Neural cell (in vitro differentiated cells): ENCODE measurements around the gene ARFGAP1. TPM values are rescaled to one million over a fixed set of nuclear protein-coding genes. Genes with fewer than 3 reads are reported as not detected.

ENCODE experiments used
- H2AFZ ChIP-seq: fragments of 200-600, 300-800 bp; sonication (generic), shearing (Covaris generic); 2 replicates; pipeline ENCODE4 v1.6.0; 2014; ENCODE audit warnings: low read depth, mild to moderate bottlenecking, antibody characterized with exemption, low read length, moderate library complexity
- H3F3A ChIP-seq: fragments of 200-600 bp; shearing (Covaris generic); 2 replicates; pipeline ENCODE4 v1.6.1; 2016; ENCODE audit warnings: mild to moderate bottlenecking, moderate library complexity, mixed read lengths, antibody characterized with exemption, low read length; ENCODE audit not compliant: insufficient read depth, poor library complexity, severe bottlenecking
- H3K27ac ChIP-seq: fragments of 200-600, 300-800 bp; sonication (generic), shearing (Covaris generic); 2 replicates; pipeline ENCODE4 v1.5.1; 2014; ENCODE audit warnings: mild to moderate bottlenecking, low read length, moderate library complexity
- H3K27me3 ChIP-seq: fragments of 300-800, 200-600 bp; sonication (generic), shearing (Covaris generic); 2 replicates; pipeline ENCODE4 v1.6.0; 2014; ENCODE audit warnings: mild to moderate bottlenecking, low read depth, low read length, moderate library complexity; ENCODE audit not compliant: insufficient read depth
- H3K36me3 ChIP-seq: fragments of 300-800, 200-600 bp; sonication (generic), shearing (Covaris generic); 2 replicates; pipeline ENCODE4 v1.5.1; 2014; ENCODE audit warnings: mild to moderate bottlenecking, antibody characterized with exemption, low read length, moderate library complexity; ENCODE audit not compliant: insufficient read depth
- H3K4me2 ChIP-seq: fragments of 300-800, 200-600 bp; sonication (generic), shearing (Covaris generic); 2 replicates; pipeline ENCODE4 v1.6.0; 2014; ENCODE audit warnings: mild to moderate bottlenecking, low read length
- H3K4me3 ChIP-seq: fragments of 300-800, 200-600 bp; sonication (generic), shearing (Covaris generic); 2 replicates; pipeline ENCODE4 v1.5.1; 2014; ENCODE audit warnings: mild to moderate bottlenecking, low read length, moderate library complexity
- H3K79me2 ChIP-seq: fragments of 200-600 bp; shearing (Covaris generic); replicated peaks from 2 replicates; pipeline ENCODE4 v1.6.0; 2014; ENCODE audit warnings: mild to moderate bottlenecking, low read length, moderate library complexity; ENCODE audit not compliant: insufficient read depth
- H3K9ac ChIP-seq: fragments of 300-800, 200-600 bp; sonication (generic), shearing (Covaris generic); 2 replicates; pipeline ENCODE4 v1.6.1; 2016; ENCODE audit warnings: mild to moderate bottlenecking, low read length, mixed read lengths
- H3K9me2 ChIP-seq: fragments of 200-600 bp; shearing (Covaris generic); 2 replicates; pipeline ENCODE4 v1.6.1; 2016; ENCODE audit warnings: mild to moderate bottlenecking, low read length, mixed read lengths; ENCODE audit not compliant: insufficient read depth
- H3K9me3 ChIP-seq: fragments of 200-600, 300-800 bp; sonication (generic), shearing (Covaris generic); 2 replicates; pipeline ENCODE4 v1.6.1; 2016; ENCODE audit warnings: mild to moderate bottlenecking, mixed run types, low read length, moderate library complexity, mixed read lengths
- H4K20me1 ChIP-seq: fragments of 200-600 bp; shearing (Covaris generic); 2 replicates; pipeline ENCODE4 v1.6.1; 2016; ENCODE audit warnings: mild to moderate bottlenecking, mixed run types; ENCODE audit not compliant: insufficient read depth
- EP300 ChIP-seq: fragments of 450-650 bp; conservative IDR thresholded peaks from 2 replicates; pipeline ENCODE4 v1.6.1; 2014; ENCODE audit warnings: antibody characterized with exemption, mild to moderate bottlenecking, moderate library complexity; ENCODE audit not compliant: poor library complexity, severe bottlenecking
- EZH2 ChIP-seq: fragments of 200-600, 300-800 bp; shearing (Covaris generic), sonication (generic); IDR thresholded peaks from 2 replicates; pipeline ENCODE4 v1.6.1; 2014; ENCODE audit warnings: antibody characterized with exemption, low read length, borderline replicate concordance, mild to moderate bottlenecking; ENCODE audit not compliant: insufficient read depth, poor library complexity, severe bottlenecking
- MXI1 ChIP-seq: fragments of 450-650 bp; conservative IDR thresholded peaks from 2 replicates; pipeline ENCODE4 v1.6.1; 2014; ENCODE audit warnings: antibody characterized with exemption, mild to moderate bottlenecking; ENCODE audit not compliant: poor library complexity, severe bottlenecking
- POLR2AphosphoS5 ChIP-seq: IDR thresholded peaks from 2 replicates; pipeline ENCODE4 v1.6.1; 2012
- RAD21 ChIP-seq: fragments of 450-650 bp; conservative IDR thresholded peaks from 2 replicates; pipeline ENCODE4 v1.6.1; 2014; ENCODE audit warnings: antibody characterized with exemption, mild to moderate bottlenecking, moderate library complexity
- SMC3 ChIP-seq: fragments of 450-650 bp; conservative IDR thresholded peaks from 2 replicates; pipeline ENCODE4 v1.6.1; 2014; ENCODE audit warnings: antibody characterized with exemption, mild to moderate bottlenecking, moderate library complexity; ENCODE audit not compliant: poor library complexity
- TAF1 ChIP-seq: IDR thresholded peaks from 2 replicates; pipeline ENCODE4 v1.6.1; 2012; ENCODE audit warnings: low read depth
- polyA plus RNA-seq: library from polyadenylated mRNA; depleted of rRNA; stranded (reverse); fragments of >200 nt; gene quantifications from 2 replicates; pipeline ENCODE4 v1.2.3, GENCODE V29; 2014
- TF ChIP-seq, protein P1 (sequence below): fragments of 450-650 bp; IDR thresholded peaks from 2 replicates; pipeline ENCODE4 v1.5.1; 2014; ENCODE audit warnings: antibody characterized with exemption, mild to moderate bottlenecking, moderate library complexity; ENCODE audit not compliant: poor library complexity, severe bottlenecking
- TF ChIP-seq, protein P2 (sequence below): IDR thresholded peaks from 2 replicates; pipeline ENCODE4 v1.6.1; 2012; ENCODE audit warnings: borderline replicate concordance

The ARFGAP1 gene
- polyA plus RNA-seq, 1 donor from 2014 or later: 70.2 TPM

DNA sequence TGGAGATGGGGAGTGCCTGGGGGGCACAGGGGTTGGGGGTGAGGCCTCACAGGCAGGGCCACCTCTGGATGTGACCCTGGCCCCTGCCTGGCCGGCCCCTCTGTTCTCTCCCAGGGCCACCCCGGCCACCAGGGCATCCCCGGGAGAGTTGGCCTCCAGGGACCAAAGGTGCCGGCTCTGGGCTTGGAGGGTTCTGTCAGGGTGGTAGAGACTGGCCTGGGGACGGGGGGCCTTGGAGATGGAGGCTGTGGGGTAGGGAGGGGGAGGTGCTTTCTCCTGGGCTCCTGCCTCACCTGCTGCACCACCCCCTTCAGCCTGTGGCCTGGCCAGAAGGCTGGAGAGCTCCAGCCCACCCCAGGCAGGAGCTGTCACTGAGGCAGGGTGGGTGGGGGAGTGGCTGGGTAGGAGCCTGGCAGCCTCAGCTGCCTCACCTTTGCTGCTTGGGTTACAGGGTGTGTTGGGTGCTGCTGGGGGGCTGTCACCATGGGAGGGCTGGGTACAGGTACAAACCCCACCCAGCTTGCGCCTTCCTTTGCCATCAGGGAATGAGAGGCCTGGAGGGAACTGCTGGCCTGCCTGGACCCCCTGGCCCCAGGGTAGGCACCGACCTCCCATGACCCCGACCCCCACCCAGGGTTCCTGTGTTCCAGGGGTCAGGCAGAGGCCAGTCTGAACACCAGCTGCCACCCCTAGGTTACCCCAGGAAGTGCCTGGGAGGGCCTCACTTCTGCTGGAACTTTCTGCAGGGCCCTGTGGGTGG lies 53.1 kb downstream of the ARFGAP1 start:
- Histone ChIP-seq H3K4me3 (no peak overlapping the region), H3K9me3 (no peaks in the 10 kb centered on the region), H3K4me2 (no peak overlapping the region), H3K79me2 (no peaks in the 10 kb centered on the region), H3K27me3 (no peaks in the 10 kb centered on the region), H3K36me3 (no peaks in the 10 kb centered on the region), H3K9ac (no peak overlapping the region), H2AFZ (no peak overlapping the region), H4K20me1 (no peaks in the 10 kb centered on the region), H3F3A (no peaks in the 10 kb centered on the region), H3K27ac (no peak overlapping the region), H3K9me2 (no peaks in the 10 kb centered on the region)
- TF ChIP-seq MXI1: no peak
- TF ChIP-seq POLR2AphosphoS5: no peak
- no peak for TF ChIP-seq EZH2
- TF ChIP-seq RAD21: no peak
- TF ChIP-seq, protein P1, sequence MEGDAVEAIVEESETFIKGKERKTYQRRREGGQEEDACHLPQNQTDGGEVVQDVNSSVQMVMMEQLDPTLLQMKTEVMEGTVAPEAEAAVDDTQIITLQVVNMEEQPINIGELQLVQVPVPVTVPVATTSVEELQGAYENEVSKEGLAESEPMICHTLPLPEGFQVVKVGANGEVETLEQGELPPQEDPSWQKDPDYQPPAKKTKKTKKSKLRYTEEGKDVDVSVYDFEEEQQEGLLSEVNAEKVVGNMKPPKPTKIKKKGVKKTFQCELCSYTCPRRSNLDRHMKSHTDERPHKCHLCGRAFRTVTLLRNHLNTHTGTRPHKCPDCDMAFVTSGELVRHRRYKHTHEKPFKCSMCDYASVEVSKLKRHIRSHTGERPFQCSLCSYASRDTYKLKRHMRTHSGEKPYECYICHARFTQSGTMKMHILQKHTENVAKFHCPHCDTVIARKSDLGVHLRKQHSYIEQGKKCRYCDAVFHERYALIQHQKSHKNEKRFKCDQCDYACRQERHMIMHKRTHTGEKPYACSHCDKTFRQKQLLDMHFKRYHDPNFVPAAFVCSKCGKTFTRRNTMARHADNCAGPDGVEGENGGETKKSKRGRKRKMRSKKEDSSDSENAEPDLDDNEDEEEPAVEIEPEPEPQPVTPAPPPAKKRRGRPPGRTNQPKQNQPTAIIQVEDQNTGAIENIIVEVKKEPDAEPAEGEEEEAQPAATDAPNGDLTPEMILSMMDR: no peak
- TF ChIP-seq, protein P2, sequence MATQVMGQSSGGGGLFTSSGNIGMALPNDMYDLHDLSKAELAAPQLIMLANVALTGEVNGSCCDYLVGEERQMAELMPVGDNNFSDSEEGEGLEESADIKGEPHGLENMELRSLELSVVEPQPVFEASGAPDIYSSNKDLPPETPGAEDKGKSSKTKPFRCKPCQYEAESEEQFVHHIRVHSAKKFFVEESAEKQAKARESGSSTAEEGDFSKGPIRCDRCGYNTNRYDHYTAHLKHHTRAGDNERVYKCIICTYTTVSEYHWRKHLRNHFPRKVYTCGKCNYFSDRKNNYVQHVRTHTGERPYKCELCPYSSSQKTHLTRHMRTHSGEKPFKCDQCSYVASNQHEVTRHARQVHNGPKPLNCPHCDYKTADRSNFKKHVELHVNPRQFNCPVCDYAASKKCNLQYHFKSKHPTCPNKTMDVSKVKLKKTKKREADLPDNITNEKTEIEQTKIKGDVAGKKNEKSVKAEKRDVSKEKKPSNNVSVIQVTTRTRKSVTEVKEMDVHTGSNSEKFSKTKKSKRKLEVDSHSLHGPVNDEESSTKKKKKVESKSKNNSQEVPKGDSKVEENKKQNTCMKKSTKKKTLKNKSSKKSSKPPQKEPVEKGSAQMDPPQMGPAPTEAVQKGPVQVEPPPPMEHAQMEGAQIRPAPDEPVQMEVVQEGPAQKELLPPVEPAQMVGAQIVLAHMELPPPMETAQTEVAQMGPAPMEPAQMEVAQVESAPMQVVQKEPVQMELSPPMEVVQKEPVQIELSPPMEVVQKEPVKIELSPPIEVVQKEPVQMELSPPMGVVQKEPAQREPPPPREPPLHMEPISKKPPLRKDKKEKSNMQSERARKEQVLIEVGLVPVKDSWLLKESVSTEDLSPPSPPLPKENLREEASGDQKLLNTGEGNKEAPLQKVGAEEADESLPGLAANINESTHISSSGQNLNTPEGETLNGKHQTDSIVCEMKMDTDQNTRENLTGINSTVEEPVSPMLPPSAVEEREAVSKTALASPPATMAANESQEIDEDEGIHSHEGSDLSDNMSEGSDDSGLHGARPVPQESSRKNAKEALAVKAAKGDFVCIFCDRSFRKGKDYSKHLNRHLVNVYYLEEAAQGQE: no peak
- no peak for TF ChIP-seq TAF1
- no peak for TF ChIP-seq SMC3
- no peak for TF ChIP-seq EP300

DNA sequence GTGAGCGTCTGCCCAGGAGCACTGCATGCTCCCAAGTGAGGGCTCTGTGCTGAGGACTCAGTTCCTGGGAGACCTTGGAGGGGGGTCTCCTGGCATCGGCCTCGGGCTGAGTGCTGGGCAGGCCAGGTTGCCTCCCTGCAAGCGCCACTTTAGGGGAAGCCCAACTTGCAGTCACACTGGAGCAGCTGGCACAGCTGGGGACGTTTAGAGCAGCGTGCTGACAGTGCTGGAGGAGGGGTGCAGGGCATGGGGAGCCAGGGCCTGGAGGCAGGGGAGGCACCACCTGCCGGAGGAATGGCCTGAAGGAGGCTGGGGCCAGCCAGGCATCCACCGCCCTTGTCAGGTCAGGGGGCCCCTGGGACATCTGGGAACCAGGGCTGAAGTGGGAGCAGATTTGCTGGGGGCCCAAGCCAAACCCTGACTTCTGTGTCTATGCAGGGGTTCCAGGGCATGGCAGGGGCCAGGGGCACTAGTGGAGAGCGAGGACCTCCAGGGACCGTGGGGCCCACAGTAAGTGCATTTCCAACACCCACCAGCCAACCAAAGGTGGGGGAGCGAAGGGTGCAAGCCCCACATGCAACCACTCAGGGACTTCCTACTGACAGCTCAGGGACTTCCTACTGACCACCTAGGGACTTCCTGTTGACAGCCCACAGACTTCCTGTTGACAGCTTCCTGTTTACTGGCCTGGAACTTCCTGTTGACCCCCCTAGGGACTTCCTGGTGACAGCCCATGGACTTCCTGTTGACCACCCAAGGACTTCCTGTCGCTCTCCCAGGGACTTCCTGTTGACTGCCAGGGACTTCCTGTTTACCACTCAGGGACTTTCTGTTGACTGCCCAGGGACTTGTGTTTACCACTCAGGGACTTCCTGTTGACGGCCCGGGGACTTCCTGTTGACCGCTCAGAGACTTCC lies 54.0 kb downstream of the ARFGAP1 start:
- H3K4me3 ChIP-seq: no peak overlapping the region
- H3K9me3 ChIP-seq: no peaks in the 10 kb centered on the region
- no peaks in the 10 kb centered on the region for H3K36me3 ChIP-seq
- H3K9ac ChIP-seq: no peak overlapping the region
- H3K9me2 ChIP-seq: no peaks in the 10 kb centered on the region
- H2AFZ ChIP-seq: no peak overlapping the region
- H4K20me1 ChIP-seq: no peaks in the 10 kb centered on the region
- no peak overlapping the region for H3K4me2 ChIP-seq
- H3K27me3 ChIP-seq: no peaks in the 10 kb centered on the region
- H3F3A ChIP-seq: no peaks in the 10 kb centered on the region
- H3K79me2 ChIP-seq: no peaks in the 10 kb centered on the region
- no peak overlapping the region for H3K27ac ChIP-seq
- TF ChIP-seq SMC3 (no peak), EZH2 (no peak)
